HCT116 (cell line): ENCODE measurements around the gene HMGN5. TPM values are rescaled to one million over a fixed set of nuclear protein-coding genes. Genes with fewer than 3 reads are reported as not detected.

Experiments
- ATAC-seq: fragments of 200-7000 bp; cut with Tn5 transposase; 2 replicates; pipeline ENCODE4 v1.9.1; 2020; ENCODE audit warnings: mild to moderate bottlenecking, moderate library complexity
- BruUV-seq: library from RNA; stranded (reverse); fragments of 400-500 nt; replicated peaks from 2 replicates; lab custom pipeline; 2021; lab: Mats Ljungman, UMichigan
- CTCF ChIA-PET: fragments of 300-600 bp; sonication (Branson Sonifier 250); formaldehyde crosslinking; loops from one replicate; lab custom pipeline; 2021; ENCODE audit warnings: antibody characterized with exemption; lab: Charles Lee
- POLR2A ChIA-PET: fragments of 300-600, 350-600 bp; sonication (Branson Sonifier 250); formaldehyde crosslinking; loops from one replicate; lab custom pipeline; 2021; ENCODE audit warnings: antibody characterized with exemption; lab: Charles Lee
- RAD21 ChIA-PET, 2 experiments: fragments of 300-600 bp; sonication (Branson Sonifier 250); formaldehyde crosslinking; loops; one replicate each; lab custom pipeline; 2023; ENCODE audit warnings: low total read pairs in 2 of 2; ENCODE audit not compliant: uncharacterized antibody in 2 of 2, unreplicated experiment in 2 of 2, low non-redundant PET in 1 of 2; lab: Charles Lee
- DNase-seq: peaks from one replicate; pipeline ENCODE4 v3.0.0-alpha.2; 2010; ENCODE audit warnings: low read depth, low spot score
- H2AFZ ChIP-seq: fragments of 200-600 bp; shearing (Covaris generic), sonication (generic); 2 replicates; pipeline ENCODE4 v1.6.1; 2017; ENCODE audit warnings: low read depth, mixed run types, mixed read lengths, antibody characterized with exemption, low read length; ENCODE audit not compliant: poor library complexity, severe bottlenecking
- H3K27ac ChIP-seq: 2 replicates; pipeline ENCODE4 v1.5.1; 2012; ENCODE audit warnings: low read depth, low read length
- H3K27me3 ChIP-seq: fragments of 200-600 bp; sonication (generic); 2 replicates; pipeline ENCODE4 v1.6.1; 2016; ENCODE audit warnings: mixed run types, low read length, mixed read lengths; ENCODE audit not compliant: insufficient read depth
- H3K36me3 ChIP-seq, 2 experiments: fragments of 200-500 bp in 1 of 2; fragments of 200-600 bp in 1 of 2; sonication (Bioruptor generic) in 1 of 2; sonication (generic) in 1 of 2; 2 replicates each; pipeline versions ENCODE4 v1.5.1 to v1.6.1; 2014 to 2016; ENCODE audit warnings: low read length in 2 of 2, inconsistent platforms in 1 of 2, mixed read lengths in 1 of 2, mixed run types in 1 of 2; ENCODE audit not compliant: insufficient read depth in 2 of 2, control insufficient read depth in 1 of 2
- H3K4me1 ChIP-seq, 2 experiments: fragments of 200-600 bp in 1 of 2; sonication (generic) in 1 of 2; 2 replicates each; pipeline versions ENCODE4 v1.5.1 to v1.6.1; 2012 to 2017; ENCODE audit warnings: low read length in 2 of 2, inconsistent platforms in 1 of 2, mild to moderate bottlenecking in 1 of 2, mixed read lengths in 1 of 2, mixed run types in 1 of 2, moderate library complexity in 1 of 2; ENCODE audit not compliant: insufficient read depth in 2 of 2, control insufficient read depth in 1 of 2
- H3K4me2 ChIP-seq: fragments of 200-600 bp; sonication (generic); 2 replicates; pipeline ENCODE4 v1.6.1; 2017; ENCODE audit warnings: mixed run types, low read length, mixed read lengths
- H3K4me3 ChIP-seq, 2 experiments: fragments of 200-600 bp in 1 of 2; sonication (generic) in 1 of 2; replicated peaks in 1 of 2; 2 replicates each; pipeline ENCODE4 v1.5.1; 2011 to 2016; ENCODE audit warnings: low read length in 2 of 2, control low read depth in 1 of 2, low read depth in 1 of 2, mild to moderate bottlenecking in 1 of 2, mixed read lengths in 1 of 2, mixed run types in 1 of 2
- H3K79me2 ChIP-seq: fragments of 200-600 bp; sonication (generic); 2 replicates; pipeline ENCODE4 v1.6.1; 2017; ENCODE audit warnings: mild to moderate bottlenecking, mixed run types, low read length, moderate library complexity, mixed read lengths; ENCODE audit not compliant: insufficient read depth
- H3K9ac ChIP-seq: fragments of 200-600 bp; sonication (generic); 2 replicates; pipeline ENCODE4 v1.6.1; 2016; ENCODE audit warnings: low read length, mixed read lengths
- H3K9me2 ChIP-seq: fragments of 200-600 bp; sonication (generic), shearing (Covaris generic); 2 replicates; pipeline ENCODE4 v1.6.1; 2017; ENCODE audit warnings: mixed run types, mild to moderate bottlenecking, moderate library complexity; ENCODE audit not compliant: insufficient read depth
- H3K9me3 ChIP-seq, 2 experiments: fragments of 200-500 bp in 1 of 2; fragments of 200-600 bp in 1 of 2; sonication (Bioruptor generic) in 1 of 2; sonication (generic) in 1 of 2; 2 replicates each; pipeline ENCODE4 v1.6.1; 2014 to 2017; ENCODE audit warnings: low read length in 2 of 2, mixed read lengths in 2 of 2, inconsistent platforms in 1 of 2, low read depth in 1 of 2, mild to moderate bottlenecking in 1 of 2, mixed run types in 1 of 2, moderate library complexity in 1 of 2; ENCODE audit not compliant: control insufficient read depth in 1 of 2, insufficient read depth in 1 of 2
- H4K20me1 ChIP-seq: fragments of 200-600 bp; sonication (generic), shearing (Covaris generic); 2 replicates; pipeline ENCODE4 v1.6.1; 2017; ENCODE audit warnings: mixed run types, mild to moderate bottlenecking, moderate library complexity; ENCODE audit not compliant: insufficient read depth
- CBX3 ChIP-seq: IDR thresholded peaks from 2 replicates; pipeline ENCODE4 v1.6.1; 2012; ENCODE audit warnings: low read depth
- EGR1 ChIP-seq: IDR thresholded peaks from 2 replicates; pipeline ENCODE4 v1.6.1; 2012; ENCODE audit warnings: low read depth
- ELF1 ChIP-seq: IDR thresholded peaks from 2 replicates; pipeline ENCODE4 v1.6.1; 2012; ENCODE audit warnings: low read depth, borderline replicate concordance
- EZH2 ChIP-seq: fragments of 200-600 bp; sonication (generic); IDR thresholded peaks from 2 replicates; pipeline ENCODE4 v1.6.1; 2017; ENCODE audit warnings: antibody characterized with exemption, mixed run types
- EZH2phosphoT487 ChIP-seq: fragments of 200-600 bp; IDR thresholded peaks from 2 replicates; pipeline ENCODE4 v1.6.1; 2018; ENCODE audit warnings: antibody characterized with exemption, borderline replicate concordance
- JUND ChIP-seq: IDR thresholded peaks from 2 replicates; pipeline ENCODE4 v1.6.1; 2012
- POLR2A ChIP-seq: IDR thresholded peaks from 2 replicates; pipeline ENCODE4 v1.7.0; 2011; ENCODE audit warnings: borderline replicate concordance; ENCODE audit not compliant: insufficient read depth, insufficient read length; ENCODE audit errors: extremely low read depth
- POLR2AphosphoS5 ChIP-seq: IDR thresholded peaks from 2 replicates; pipeline ENCODE4 v1.6.1; 2011; ENCODE audit warnings: mild to moderate bottlenecking, low read depth, low read length, moderate library complexity
- RAD21 ChIP-seq: IDR thresholded peaks from 2 replicates; pipeline ENCODE4 v1.6.1; 2012; ENCODE audit warnings: low read depth, mild to moderate bottlenecking
- SIN3A ChIP-seq: IDR thresholded peaks from 2 replicates; pipeline ENCODE4 v1.6.1; 2012; ENCODE audit warnings: low read depth
- SRF ChIP-seq: IDR thresholded peaks from 2 replicates; pipeline ENCODE4 v1.6.1; 2012; ENCODE audit warnings: low read depth
- TCF7L2 ChIP-seq: IDR thresholded peaks from 2 replicates; pipeline ENCODE4 v1.7.0; 2011; ENCODE audit warnings: borderline replicate concordance, inconsistent platforms; ENCODE audit not compliant: insufficient read depth, insufficient read length; ENCODE audit errors: extremely low read depth
- YY1 ChIP-seq: IDR thresholded peaks from 2 replicates; pipeline ENCODE4 v1.6.1; 2011; ENCODE audit warnings: low read length, low read depth, moderate library complexity, mild to moderate bottlenecking; ENCODE audit not compliant: insufficient replicate concordance; ENCODE audit errors: extremely low read depth
- ZFX ChIP-seq: fragments of 450-650 bp; IDR thresholded peaks from 2 replicates; pipeline ENCODE4 v1.6.1; 2017
- ZNF274 ChIP-seq: fragments of 200-500 bp; sonication (Bioruptor generic); IDR thresholded peaks from 2 replicates; pipeline ENCODE4 v1.6.1; 2014; ENCODE audit warnings: mild to moderate bottlenecking, low read depth, low read length, inconsistent platforms
- intact Hi-C: fragments of 100-400 bp; cut with micrococcal nuclease; formaldehyde crosslinking; loops from 2 replicates; pipeline ENCODE4 v1.10.0; 2022
- total RNA-seq: library from RNA; stranded (reverse); gene quantifications from one replicate; pipeline ENCODE4 v1.2.1, GENCODE V29; 2021; ENCODE audit not compliant: unreplicated experiment
- TF ChIP-seq, protein P1 (sequence below): IDR thresholded peaks from 2 replicates; pipeline ENCODE4 v1.6.1; 2012
- TF ChIP-seq, protein P2 (sequence below): IDR thresholded peaks from 2 replicates; pipeline ENCODE4 v1.6.1; 2012

The HMGN5 gene
- total RNA-seq, 1 experiment from 2014 or later, result 3.0 TPM

- Histone ChIP-seq H3K4me1 (peaks cover 2 to 4% of the 10 kb centered on the region in 2 experiments; a peak in 3 of 4 replicates), H3K36me3 (no peaks in the 10 kb centered on the region), H3K4me3 (peak overlapping the region; percentile 62 to 74), H3K9me3 (no peaks in the 10 kb centered on the region), H2AFZ (no peak overlapping the region)
- peak; percentile 37 for ATAC-seq
- no TSS peak for BruUV-seq
- TF ChIP-seq TCF7L2, result no peak
- TF ChIP-seq CBX3, result no peak
- TF ChIP-seq POLR2A, result no peak
- no peak for TF ChIP-seq SRF
- TF ChIP-seq ZNF274, result no peak
- TF ChIP-seq SIN3A, result no peak
- TF ChIP-seq, protein P1, sequence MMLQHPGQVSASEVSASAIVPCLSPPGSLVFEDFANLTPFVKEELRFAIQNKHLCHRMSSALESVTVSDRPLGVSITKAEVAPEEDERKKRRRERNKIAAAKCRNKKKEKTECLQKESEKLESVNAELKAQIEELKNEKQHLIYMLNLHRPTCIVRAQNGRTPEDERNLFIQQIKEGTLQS, result no peak
- no peak for TF ChIP-seq EZH2phosphoT487
- TF ChIP-seq JUND, result no peak
- TF ChIP-seq ZFX, result no peak
- TF ChIP-seq, all 23 proteins: peak for 0
- Histone ChIP-seq H3K4me2 (peak overlapping the region; percentile 79), H3K9me2 (no peaks in the 10 kb centered on the region), H3K9ac (peak overlapping the region; percentile 64), H4K20me1 (no peaks in the 10 kb centered on the region), H3K79me2 (no peaks in the 10 kb centered on the region), H3K27ac (peak overlapping the region; percentile 52; the same call in 1 of the 2 replicates), H3K27me3 (no peaks in the 10 kb centered on the region)
- RAD21 ChIA-PET, result no interaction called here
- CTCF ChIA-PET, result interaction anchor here (1.4 kb wide), 2 partner anchors 9 to 175 kb away, joined by 3 read pairs; no protein-coding TSS in a partner anchor
- intact Hi-C loops, result no loop called here
- no peak for DNase-seq
- POLR2A ChIA-PET, result no interaction called here
Observed at GRCh38 chrX:81202456-81202819, 725 bp upstream of the HMGN5 start.

DNA sequence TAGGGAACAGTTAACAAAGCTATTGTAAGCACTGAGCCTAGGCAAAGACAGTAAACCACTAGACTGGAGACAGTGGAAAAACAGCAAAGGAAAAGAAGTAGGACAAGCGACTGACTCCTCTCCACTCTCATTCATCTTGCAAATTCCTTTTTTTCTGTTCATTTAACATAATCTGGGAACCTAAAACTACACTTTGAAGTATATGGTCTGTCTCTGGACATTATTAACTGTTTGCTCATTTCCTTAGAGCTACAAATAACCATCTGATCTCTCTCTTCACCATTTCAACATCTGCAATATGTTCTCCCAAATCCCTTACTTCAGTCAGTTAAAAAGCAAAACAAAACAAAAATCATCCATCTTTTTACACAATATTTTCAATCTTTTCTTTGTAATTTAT, 642 bp downstream of the HMGN5 start:
- Histone ChIP-seq H3K4me3 (peak overlapping the region; percentile 62 to 74), H2AFZ (peak overlapping the region; percentile 83), H4K20me1 (no peaks in the 10 kb centered on the region), H3K4me2 (peak overlapping the region; percentile 79), H3K9ac (peak overlapping the region; percentile 64), H3K79me2 (no peaks in the 10 kb centered on the region), H3K9me2 (no peaks in the 10 kb centered on the region), H3K27me3 (no peaks in the 10 kb centered on the region)
- no peak for ATAC-seq
- BruUV-seq, result no TSS peak
- intact Hi-C loops, result no loop called here
- TF ChIP-seq POLR2A, result no peak
- TF ChIP-seq JUND, result no peak
- no peak for TF ChIP-seq POLR2AphosphoS5
- no peak for TF ChIP-seq EGR1
- no peak for TF ChIP-seq RAD21
- TF ChIP-seq SRF, result no peak
- TF ChIP-seq CBX3, result no peak
- no peak for TF ChIP-seq ZFX
- no peak for TF ChIP-seq EZH2
- no peak for TF ChIP-seq TCF7L2
- TF ChIP-seq ELF1, result no peak
- no peak for TF ChIP-seq YY1
- TF ChIP-seq, protein P2, sequence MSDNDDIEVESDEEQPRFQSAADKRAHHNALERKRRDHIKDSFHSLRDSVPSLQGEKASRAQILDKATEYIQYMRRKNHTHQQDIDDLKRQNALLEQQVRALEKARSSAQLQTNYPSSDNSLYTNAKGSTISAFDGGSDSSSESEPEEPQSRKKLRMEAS, result no peak
- TF ChIP-seq, all 23 proteins: peak for 0
- no peak for DNase-seq
- H3K9me3 ChIP-seq, result no peaks in the 10 kb centered on the region
- POLR2A ChIA-PET, result no interaction called here
- peak overlapping the region; percentile 52; the same call in 1 of the 2 replicates for H3K27ac ChIP-seq
- H3K4me1 ChIP-seq, result peaks cover 2 to 4% of the 10 kb centered on the region in 2 experiments; a peak in 3 of 4 replicates
- RAD21 ChIA-PET, result no interaction called here
- no peaks in the 10 kb centered on the region for H3K36me3 ChIP-seq
- CTCF ChIA-PET, result interaction anchor here (1.4 kb wide), 1 partner anchor 176 kb away, joined by 3 read pairs; no protein-coding TSS in a partner anchor
